ENCODE measurements around the gene NUDT5. TPM values are rescaled to one million over a fixed set of nuclear protein-coding genes. Genes with fewer than 3 reads are reported as not detected.

NUDT5 gene
- total RNA-seq, 2 donors from 2014 or later: 33.9 to 45.3 TPM

GRCh38 chr10:12208460-12208859 is 12.8 kb upstream of the NUDT5 start:
- ATAC-seq (no peak), DNase-seq (no peak)
- intact Hi-C loops (cut with DNase I, micrococcal nuclease): no loop called here

GRCh38 chr10:12207114-12207513 is 11.4 kb upstream of the NUDT5 start:
- ATAC-seq (no peak), DNase-seq (no peak)
- intact Hi-C loops (cut with DNase I, micrococcal nuclease): no loop called here

- intact Hi-C loops (cut with DNase I, micrococcal nuclease): no loop called here
- DNase-seq (no peak), ATAC-seq (no peak)
Measured at GRCh38 chr10:12205082-12205481, 9.4 kb upstream of the NUDT5 start.

- intact Hi-C loops (cut with DNase I, micrococcal nuclease): no loop called here
- ATAC-seq (no peak), DNase-seq (no peak)
Measured at GRCh38 chr10:12202226-12202625, 6.5 kb upstream of the NUDT5 start.

- intact Hi-C loops (cut with DNase I, micrococcal nuclease): no loop called here
- ATAC-seq (no peak), DNase-seq (no peak)
Measured at GRCh38 chr10:12201543-12201942, 5.9 kb upstream of the NUDT5 start.

GRCh38 chr10:12200850-12201249 is 5.2 kb upstream of the NUDT5 start:
- ATAC-seq (no peak), DNase-seq (no peak)
- intact Hi-C loops (cut with DNase I, micrococcal nuclease): no loop called here

- intact Hi-C loops (cut with DNase I, micrococcal nuclease): no loop called here
- no peak for ATAC-seq
- no peak for DNase-seq
Measured at GRCh38 chr10:12198156-12198555, 2.5 kb upstream of the NUDT5 start.

GRCh38 chr10:12196531-12197211 is 980 bp upstream of the NUDT5 start:
- intact Hi-C loops (cut with DNase I, micrococcal nuclease): no loop called here
- DNase-seq: no peak
- no peak for ATAC-seq

GRCh38 chr10:12195281-12195602 is 449 bp downstream of the NUDT5 start:
- no peak for ATAC-seq
- intact Hi-C loops (cut with DNase I, micrococcal nuclease): no loop called here
- DNase-seq: no peak

GRCh38 chr10:12194752-12195271 is 879 bp downstream of the NUDT5 start:
- peak; percentile 44 for ATAC-seq
- DNase-seq: peak; percentile 38 to 62
- intact Hi-C loops (cut with DNase I, micrococcal nuclease): no loop called here

GRCh38 chr10:12193193-12193592 is 2.5 kb downstream of the NUDT5 start:
- no peak for DNase-seq
- no peak for ATAC-seq
- intact Hi-C loops (cut with DNase I, micrococcal nuclease): no loop called here

- DNase-seq (no peak), ATAC-seq (no peak)
- intact Hi-C loops (cut with DNase I, micrococcal nuclease): no loop called here
Measured at GRCh38 chr10:12191715-12192114, 4.0 kb downstream of the NUDT5 start.

GRCh38 chr10:12189426-12189825 is 6.3 kb downstream of the NUDT5 start:
- ATAC-seq (no peak), DNase-seq (no peak)
- intact Hi-C loops (cut with DNase I, micrococcal nuclease): no loop called here

GRCh38 chr10:12188656-12189055 is 7.0 kb downstream of the NUDT5 start:
- DNase-seq: no peak
- ATAC-seq: peak; percentile 42
- intact Hi-C loops (cut with DNase I, micrococcal nuclease): no loop called here

- intact Hi-C loops (cut with DNase I, micrococcal nuclease): no loop called here
- no peak for DNase-seq
- ATAC-seq: peak; percentile 55
Measured at GRCh38 chr10:12187321-12187905, 8.3 kb downstream of the NUDT5 start.

- ATAC-seq (no peak), DNase-seq (no peak)
- intact Hi-C loops (cut with DNase I, micrococcal nuclease): no loop called here
Measured at GRCh38 chr10:12186323-12186722, 9.4 kb downstream of the NUDT5 start.

GRCh38 chr10:12184165-12184564 is 11.5 kb downstream of the NUDT5 start:
- intact Hi-C loops (cut with DNase I, micrococcal nuclease): no loop called here
- DNase-seq: no peak
- ATAC-seq: no peak

GRCh38 chr10:12181065-12181775 is 14.5 kb downstream of the NUDT5 start:
- peak; percentile 50 for ATAC-seq
- intact Hi-C loops (cut with DNase I, micrococcal nuclease): no loop called here
- DNase-seq: peak in 1 of 2 donors; percentile 43

- peak; percentile 56 for ATAC-seq
- no peak for DNase-seq
- intact Hi-C loops (cut with DNase I, micrococcal nuclease): no loop called here
Measured at GRCh38 chr10:12180221-12180974, 15.3 kb downstream of the NUDT5 start.
